VCaP (cell line): ENCODE data around the gene IFT20.
A peak's percentile ranks its signal among the peaks of the same experiment; 100 is the strongest.

Experiments
- H3K27ac ChIP-seq: fragments of 450-650 bp; 2 replicates; pipeline ENCODE4 v1.5.1; 2017
- CTCF ChIP-seq: fragments of 450-650 bp; conservative IDR thresholded peaks from 2 replicates; pipeline ENCODE4 v1.5.1; 2017; ENCODE audit warnings: mild to moderate bottlenecking, moderate library complexity

IFT20 gene

DNA sequence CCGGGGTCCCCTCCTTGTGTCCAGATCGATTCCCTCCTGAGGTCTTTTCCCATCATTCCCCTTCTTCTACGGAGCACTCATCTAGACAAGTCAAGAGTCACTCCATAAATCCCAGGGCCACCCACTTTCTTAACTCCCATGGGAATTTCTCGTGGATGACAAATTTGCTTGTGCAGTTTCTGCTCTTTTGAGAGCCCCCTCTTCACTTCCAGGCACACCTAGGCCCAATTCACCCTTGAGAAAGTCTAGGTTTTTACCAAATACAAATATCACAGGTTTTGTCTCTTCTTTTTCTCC is 22.6 kb upstream of the IFT20 start:
- TF ChIP-seq CTCF = no peak
- peak overlapping the region; percentile 95 for H3K27ac ChIP-seq

DNA sequence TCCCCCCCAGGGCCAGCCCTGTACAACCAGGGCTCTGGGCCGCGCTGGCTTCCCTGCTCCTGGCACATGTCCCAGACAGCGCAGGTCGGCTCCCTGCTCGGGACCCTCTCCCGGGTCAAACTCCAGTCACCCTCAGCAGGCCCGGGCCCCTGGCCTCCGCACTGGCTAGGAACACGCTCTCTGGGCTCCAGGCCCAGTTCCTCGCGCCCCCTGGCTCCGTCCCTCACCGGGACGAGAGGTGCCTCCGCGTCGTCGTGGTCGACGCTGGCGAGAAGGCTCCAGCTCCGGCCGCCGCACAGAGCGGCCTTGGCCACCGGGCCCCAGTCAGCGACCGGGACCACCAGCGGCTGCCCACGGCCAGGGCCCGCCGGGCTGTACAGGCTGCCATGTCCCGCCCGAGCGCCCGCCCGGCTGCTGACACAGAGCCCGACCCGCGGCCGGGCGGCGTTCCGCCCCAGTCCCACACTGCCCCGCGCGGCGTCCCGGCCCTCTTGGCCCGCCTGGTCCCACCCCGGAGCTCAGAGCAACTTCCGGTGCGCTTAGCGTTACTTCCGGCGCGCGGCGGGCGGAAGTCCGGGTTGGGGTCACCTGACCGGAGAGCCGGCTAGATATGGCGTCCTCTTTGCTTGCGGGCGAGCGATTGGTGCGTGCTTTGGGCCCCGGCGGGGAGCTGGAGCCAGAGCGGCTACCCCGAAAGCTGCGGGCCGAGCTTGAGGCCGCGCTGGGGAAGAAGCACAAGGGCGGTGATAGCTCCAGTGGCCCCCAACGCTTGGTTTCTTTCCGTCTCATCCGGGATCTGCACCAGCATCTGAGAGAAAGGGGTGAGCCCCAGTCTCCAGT is 22.0 kb upstream of the IFT20 start, which contains the start of gene POLDIP2:
Gene POLDIP2 (minus strand): TSS at position 467 of the 840 bp plus-strand sequence. CDS start 79 bp downstream, at position 388.
- 0 out of 2 replicates have a peak, but pooled peaks have one; percentile 9 for TF ChIP-seq CTCF
- peak within 1 kb of the TSS; percentile 95 for H3K27ac ChIP-seq

- TF ChIP-seq CTCF = no peak
- no peak overlapping the region for H3K27ac ChIP-seq
Measured at GRCh38 chr17:28350271-28350670, 15.0 kb upstream of the IFT20 start.

GRCh38 chr17:28348979-28349378 is 13.7 kb upstream of the IFT20 start:
- TF ChIP-seq CTCF = no peak

GRCh38 chr17:28347261-28347891 is 12.1 kb upstream of the IFT20 start:
- peak; percentile 35 for TF ChIP-seq CTCF
- H3K27ac ChIP-seq = peak overlapping the region; percentile 77

More at GRCh38 chr17:28348979-28349378, 13.7 kb upstream of the IFT20 start:
- peak overlapping the region; percentile 77 for H3K27ac ChIP-seq

GRCh38 chr17:28346746-28347246 is 11.5 kb upstream of the IFT20 start:
- H3K27ac ChIP-seq = peak overlapping the region; percentile 77
- peak; percentile 95 for TF ChIP-seq CTCF

DNA sequence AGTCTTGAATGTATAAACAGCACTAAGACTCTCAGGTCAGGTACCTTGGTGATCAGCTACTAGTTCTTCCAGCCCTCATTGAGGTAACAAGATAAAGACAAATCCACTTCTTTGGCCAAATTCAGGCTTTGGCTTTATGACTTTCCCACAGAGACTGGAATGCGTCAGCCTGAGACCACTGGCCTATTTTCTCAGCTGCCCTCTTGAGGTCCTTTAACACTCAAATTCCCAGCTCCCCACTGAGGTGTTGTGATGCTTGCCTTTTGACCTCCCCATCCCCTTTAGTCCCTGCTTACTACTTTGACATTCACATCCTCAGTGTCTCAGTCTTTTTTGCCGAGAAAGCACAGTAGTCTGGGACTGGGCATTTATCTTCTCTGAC is 10.9 kb upstream of the IFT20 start:
- H3K27ac ChIP-seq = peak overlapping the region; percentile 77
- TF ChIP-seq CTCF = no peak
